Kidney epithelial cell (primary cell): ENCODE results near the gene MIPOL1. TPM values are rescaled to one million over a fixed set of nuclear protein-coding genes. Genes with fewer than 3 reads are reported as not detected.

ENCODE experiments used
- DNase-seq: peaks from one replicate; pipeline ENCODE4 v3.0.0-alpha.2; 2010; ENCODE audit warnings: low read depth
- H3K27me3 ChIP-seq: 2 replicates; pipeline ENCODE4 v1.6.0; 2011; ENCODE audit warnings: low read length; ENCODE audit not compliant: control insufficient read depth, insufficient read depth
- H3K36me3 ChIP-seq: 2 replicates; pipeline ENCODE4 v1.5.1; 2011; ENCODE audit warnings: low read length; ENCODE audit not compliant: control insufficient read depth, insufficient read depth
- H3K4me3 ChIP-seq: 2 replicates; pipeline ENCODE4 v1.5.1; 2011; ENCODE audit warnings: low read depth, mild to moderate bottlenecking, control low read depth, low read length
- total RNA-seq: library from RNA; depleted of rRNA; stranded (reverse); fragments of >200 nt; gene quantifications from 2 replicates; pipeline ENCODE4 v1.2.3, GENCODE V29; 2015
- TF ChIP-seq, protein P1 (sequence below): IDR thresholded peaks from 2 replicates; pipeline ENCODE4 v1.5.1; 2011; ENCODE audit warnings: mild to moderate bottlenecking, moderate library complexity, low read length, control low read depth, inconsistent platforms; ENCODE audit not compliant: insufficient read depth, poor library complexity, severe bottlenecking

Gene MIPOL1
- total RNA-seq, 1 donor from 2014 or later, result 7.1 TPM

DNA sequence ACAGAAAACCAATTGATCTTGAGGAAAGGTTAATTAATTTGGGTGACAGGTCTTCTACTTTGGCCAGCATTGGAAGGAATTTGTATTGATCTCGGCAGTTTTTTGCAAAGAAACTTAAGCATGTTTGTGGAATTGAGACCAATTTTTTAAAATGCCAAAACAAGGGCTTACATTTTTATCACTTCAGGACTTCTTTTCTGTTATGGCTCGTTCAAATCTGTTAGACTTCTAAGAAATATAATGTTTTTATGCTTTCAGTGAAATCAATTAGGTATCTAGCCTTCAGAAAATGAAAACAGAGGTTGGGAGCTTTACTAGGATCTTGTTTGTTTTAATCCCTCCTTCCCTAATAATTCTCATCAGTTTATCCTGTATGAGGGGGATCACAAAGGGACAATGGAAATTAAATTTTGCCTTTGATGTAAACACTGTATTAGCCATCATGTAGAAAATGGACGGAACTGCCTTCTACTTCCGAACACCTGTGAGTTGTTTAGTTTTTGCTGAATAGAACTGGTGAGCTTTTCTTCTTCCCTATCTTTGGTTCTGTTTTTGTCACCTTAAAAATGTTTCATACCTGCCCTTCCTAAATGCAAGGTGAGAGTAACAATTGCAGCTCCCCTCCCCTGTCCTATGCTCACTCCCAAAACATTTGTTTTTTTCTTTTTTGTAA is 389.5 kb downstream of the MIPOL1 start:
- H3K36me3 ChIP-seq, result no peaks in the 10 kb centered on the region
- no peak for DNase-seq
- H3K4me3 ChIP-seq, result no peak overlapping the region
- TF ChIP-seq, protein P1, sequence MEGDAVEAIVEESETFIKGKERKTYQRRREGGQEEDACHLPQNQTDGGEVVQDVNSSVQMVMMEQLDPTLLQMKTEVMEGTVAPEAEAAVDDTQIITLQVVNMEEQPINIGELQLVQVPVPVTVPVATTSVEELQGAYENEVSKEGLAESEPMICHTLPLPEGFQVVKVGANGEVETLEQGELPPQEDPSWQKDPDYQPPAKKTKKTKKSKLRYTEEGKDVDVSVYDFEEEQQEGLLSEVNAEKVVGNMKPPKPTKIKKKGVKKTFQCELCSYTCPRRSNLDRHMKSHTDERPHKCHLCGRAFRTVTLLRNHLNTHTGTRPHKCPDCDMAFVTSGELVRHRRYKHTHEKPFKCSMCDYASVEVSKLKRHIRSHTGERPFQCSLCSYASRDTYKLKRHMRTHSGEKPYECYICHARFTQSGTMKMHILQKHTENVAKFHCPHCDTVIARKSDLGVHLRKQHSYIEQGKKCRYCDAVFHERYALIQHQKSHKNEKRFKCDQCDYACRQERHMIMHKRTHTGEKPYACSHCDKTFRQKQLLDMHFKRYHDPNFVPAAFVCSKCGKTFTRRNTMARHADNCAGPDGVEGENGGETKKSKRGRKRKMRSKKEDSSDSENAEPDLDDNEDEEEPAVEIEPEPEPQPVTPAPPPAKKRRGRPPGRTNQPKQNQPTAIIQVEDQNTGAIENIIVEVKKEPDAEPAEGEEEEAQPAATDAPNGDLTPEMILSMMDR, result no peak
- peaks cover 77% of the 10 kb centered on the region for H3K27me3 ChIP-seq

DNA sequence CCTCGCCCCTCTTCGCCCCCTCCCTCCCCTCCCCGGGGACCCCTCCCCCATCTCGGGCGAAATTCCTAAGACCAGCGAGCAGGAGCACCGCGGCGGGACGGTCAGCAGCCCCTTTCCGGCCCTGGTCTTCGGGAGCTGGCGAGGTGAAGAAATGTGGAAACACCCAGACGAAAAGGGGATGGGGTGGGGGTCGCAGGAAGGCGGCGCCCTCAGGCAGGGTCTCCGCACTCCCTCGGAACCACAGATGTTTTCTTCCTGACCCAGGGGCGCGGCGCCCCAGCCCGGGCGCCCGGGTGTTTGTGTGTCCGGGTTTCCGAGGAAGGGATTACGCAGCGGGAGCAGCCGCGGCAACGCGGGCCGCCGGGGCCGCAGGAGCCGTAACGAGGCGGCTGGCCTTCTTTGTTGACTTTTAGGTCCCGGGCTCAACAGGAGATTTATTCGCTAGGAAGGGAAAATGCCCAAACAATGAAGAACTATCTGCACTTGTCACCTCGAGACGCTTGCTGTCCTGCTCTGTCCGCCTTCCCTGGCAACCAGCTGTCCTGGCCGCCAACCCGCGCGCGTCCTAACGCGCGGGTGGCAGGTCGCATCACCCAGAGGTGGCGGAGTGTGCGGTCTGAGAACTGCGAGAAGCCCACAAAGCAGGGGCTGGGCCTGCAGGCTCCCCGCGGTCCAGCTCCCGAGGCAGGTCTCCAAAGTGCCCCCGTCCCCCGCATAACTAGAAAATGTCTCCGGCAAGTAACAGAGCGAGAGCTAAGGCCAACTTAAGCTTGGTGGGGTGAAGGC is 390.3 kb downstream of the MIPOL1 start:
- TF ChIP-seq, protein P1, result no peak
- no peak overlapping the region for H3K4me3 ChIP-seq
- H3K27me3 ChIP-seq, result peaks cover 85% of the 10 kb centered on the region
- DNase-seq, result no peak
- H3K36me3 ChIP-seq, result no peaks in the 10 kb centered on the region

DNA sequence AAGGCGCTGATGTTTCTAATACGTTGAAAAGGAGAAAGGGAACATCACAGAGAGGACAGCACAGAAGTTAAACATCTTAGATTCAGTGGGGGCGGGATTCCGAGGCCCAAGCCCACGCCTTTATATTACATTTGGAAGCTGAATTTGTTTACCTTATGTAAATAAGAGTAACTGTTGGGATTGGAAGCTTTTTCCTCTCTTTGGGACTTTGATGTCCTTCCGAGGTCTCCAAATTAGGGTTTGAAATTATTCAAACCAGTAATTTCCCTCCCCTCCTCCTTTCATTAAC is 390.9 kb downstream of the MIPOL1 start:
- H3K36me3 ChIP-seq, result no peaks in the 10 kb centered on the region
- H3K4me3 ChIP-seq, result no peak overlapping the region
- no peak for DNase-seq
- H3K27me3 ChIP-seq, result peaks cover 85% of the 10 kb centered on the region
- TF ChIP-seq, protein P1, result no peak

DNA sequence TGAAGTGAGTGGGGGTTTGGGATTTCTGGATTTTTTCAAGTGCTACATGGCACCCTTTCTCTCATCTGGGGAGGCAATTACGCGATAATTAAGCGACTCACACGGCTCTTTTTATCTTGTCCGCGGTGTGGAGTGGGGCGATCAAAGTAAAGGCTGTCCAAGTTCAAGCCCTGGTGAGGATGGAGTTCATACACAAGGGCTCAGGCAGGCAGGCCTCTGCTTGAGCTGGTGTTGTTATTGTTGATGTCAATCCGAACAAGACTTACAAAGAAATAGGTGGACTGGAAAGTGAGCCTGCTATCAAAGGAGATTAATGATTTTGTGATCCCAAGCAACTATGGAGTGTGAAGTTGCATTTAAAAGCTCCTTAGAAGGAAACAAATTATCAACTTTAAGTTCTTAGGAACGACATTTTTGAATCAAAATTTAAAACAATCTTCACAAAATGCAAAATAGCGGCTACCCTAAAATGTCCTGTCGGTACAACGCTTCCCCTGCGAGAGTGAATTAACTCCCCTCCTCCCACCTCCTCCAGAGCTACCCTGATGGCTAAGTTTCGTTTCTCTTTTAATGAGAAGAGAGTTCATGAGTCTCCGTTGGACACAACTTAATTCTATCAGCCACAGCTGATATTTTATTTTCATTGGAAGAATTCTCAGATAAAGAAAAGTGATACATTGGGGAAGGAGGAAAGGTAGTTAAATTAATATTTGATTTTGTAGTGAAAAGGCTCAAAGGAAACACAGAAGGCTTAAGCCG is 391.4 kb downstream of the MIPOL1 start:
- peaks cover 82% of the 10 kb centered on the region for H3K27me3 ChIP-seq
- no peak overlapping the region for H3K4me3 ChIP-seq
- DNase-seq, result no peak
- TF ChIP-seq, protein P1, result no peak
- H3K36me3 ChIP-seq, result no peaks in the 10 kb centered on the region

DNA sequence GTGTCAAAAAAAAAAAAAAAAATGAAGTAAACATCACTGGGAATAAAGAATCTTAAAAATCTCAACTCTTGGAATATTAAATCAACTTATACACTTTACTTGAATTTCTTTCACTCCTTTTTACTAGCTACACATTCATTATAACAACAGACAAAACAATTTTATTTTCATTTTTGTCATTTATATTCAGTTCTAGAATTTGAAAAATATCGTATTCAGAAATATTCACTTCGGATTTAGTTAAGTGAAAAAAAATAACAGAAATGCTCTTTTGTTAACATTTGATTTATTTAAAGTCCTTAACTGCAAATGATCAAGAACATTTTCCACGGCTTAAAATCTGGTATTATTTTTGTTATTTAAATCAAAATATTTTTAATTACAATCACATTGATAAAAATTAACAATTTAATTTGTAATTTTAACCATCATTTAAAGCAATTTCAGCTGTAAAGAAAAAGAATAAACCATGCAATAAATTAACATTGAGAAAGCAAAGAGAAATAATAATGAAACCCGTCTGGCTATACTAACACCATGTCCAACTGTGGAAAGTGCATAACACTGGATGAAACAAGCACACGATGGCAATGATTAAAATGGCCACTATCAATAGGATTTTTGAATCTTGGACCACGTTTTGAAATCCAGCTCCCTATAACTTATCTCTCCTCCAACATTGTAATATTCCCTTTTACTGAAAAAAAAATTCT is 392.1 kb downstream of the MIPOL1 start:
- TF ChIP-seq, protein P1, result no peak
- Histone ChIP-seq H3K27me3 (peaks cover 78% of the 10 kb centered on the region), H3K4me3 (no peak overlapping the region), H3K36me3 (no peaks in the 10 kb centered on the region)
- DNase-seq, result no peak
